Measurements from ENCODE around the gene ZIC5. TPM values are rescaled to one million over a fixed set of nuclear protein-coding genes. Genes with fewer than 3 reads are reported as not detected.

Gene ZIC5
- total and polyA plus RNA-seq, 2 of the 4 experiments (the other 2 are of a cell fraction): not detected

DNA sequence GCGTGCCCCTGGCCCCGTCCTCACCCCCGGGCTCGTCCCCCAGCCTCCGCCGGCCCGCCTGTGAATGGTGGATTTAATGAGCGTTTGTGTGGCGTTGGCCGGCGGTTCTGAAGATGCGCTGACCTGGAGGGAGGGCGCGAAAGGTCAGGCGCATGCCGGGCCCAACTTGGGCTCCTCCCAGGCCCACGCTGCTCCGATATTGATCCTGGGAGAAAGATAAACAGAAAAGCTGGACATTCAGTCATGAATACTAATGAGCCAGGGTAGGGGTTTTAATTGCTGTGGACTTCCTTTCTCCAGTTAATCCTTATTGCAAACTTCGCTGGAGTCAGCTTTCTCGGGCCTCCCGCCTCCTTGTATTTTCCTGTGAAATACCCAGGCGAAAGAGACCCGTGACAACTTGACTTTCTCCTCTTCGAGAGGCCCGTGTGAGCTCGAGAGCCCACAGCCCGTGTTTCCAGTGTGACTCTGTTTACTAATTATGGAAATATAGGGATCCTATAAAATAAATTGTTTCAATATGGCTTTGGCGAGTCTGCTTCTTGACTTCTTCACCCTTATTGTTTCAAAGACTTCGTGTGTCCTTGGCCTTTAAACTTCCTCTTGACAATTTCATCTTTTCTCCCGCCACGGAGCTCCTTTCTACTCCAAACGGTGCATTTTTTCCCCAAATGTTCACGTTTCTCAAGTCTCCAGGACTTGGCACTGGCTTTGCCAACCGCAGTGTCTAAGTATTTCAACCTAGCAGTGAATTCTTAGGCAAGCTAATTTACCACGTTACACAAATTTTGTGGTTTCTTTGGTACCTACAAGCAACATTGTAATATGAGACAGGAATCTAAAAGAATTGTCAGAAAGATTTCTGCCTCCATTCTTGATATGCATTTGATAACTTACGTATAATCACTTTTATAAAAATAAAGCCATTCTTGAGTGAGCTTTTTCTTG lies 20.5 kb upstream of the ZIC5 start:
- Histone ChIP-seq H3K27me3 (ENCODE audit: control insufficient read depth, insufficient read depth, low read length) (peaks cover 94% of the 10 kb centered on the region), H3K18ac (ENCODE audit: low read depth, low read length) (no peak overlapping the region), H3K56ac (ENCODE audit: extremely low read depth, insufficient read depth, low read length) (no peak overlapping the region), H2BK120ac (ENCODE audit: low read depth, low read length) (no peak overlapping the region), H2BK20ac (ENCODE audit: low read depth, low read length) (no peak overlapping the region), H3K23ac (ENCODE audit: low read depth, low read length) (no peak overlapping the region), H3K79me1 (ENCODE audit: low read depth in 1 of 2, low read length in 2 of 2) (no peaks in the 10 kb centered on the region), H2AK5ac (ENCODE audit: low read depth, low read length) (no peak overlapping the region), H4K5ac (ENCODE audit: low read depth, low read length) (no peak overlapping the region), H2BK15ac (ENCODE audit: low read depth, low read length) (no peak overlapping the region), H3K4me1 (ENCODE audit: control insufficient read depth, insufficient read depth, low read length) (no peaks in the 10 kb centered on the region), H3K4me2 (ENCODE audit: low read depth, low read length) (no peak overlapping the region), H3K4me3 (ENCODE audit: insufficient read depth, low read depth, low read length) (no peak overlapping the region), H3K9me3 (ENCODE audit: control insufficient read depth, insufficient read depth, low read length) (peaks cover 34% of the 10 kb centered on the region), H3K36me3 (ENCODE audit: control insufficient read depth, insufficient read depth, low read length) (no peaks in the 10 kb centered on the region), H4K91ac (ENCODE audit: insufficient read depth, low read depth, low read length) (no peak overlapping the region), H3K27ac (ENCODE audit: insufficient read depth, low read length) (no peak overlapping the region), H2AK9ac (replicated peaks; ENCODE audit: low read depth, low read length, poor library complexity) (no peak overlapping the region), H3K9me1 (ENCODE audit: insufficient read depth, low read length) (0 out of 2 replicates have a peak, but pooled peaks cover 3% of the 10 kb centered on the region), H3K9ac (ENCODE audit: low read depth, low read length) (no peak overlapping the region), H4K20me1 (ENCODE audit: insufficient read depth, low read length) (peaks cover 5% of the 10 kb centered on the region), H3K14ac (replicated peaks; ENCODE audit: low read depth, low read length) (no peak overlapping the region), H3K4ac (ENCODE audit: low read depth, low read length) (no peak overlapping the region), H2AFZ (replicated peaks; ENCODE audit: low read length, poor library complexity) (no peak overlapping the region), H2BK5ac (ENCODE audit: low read depth, low read length, poor library complexity, severe bottlenecking) (no peak overlapping the region), H4K8ac (ENCODE audit: low read depth in 2 of 2, low read length in 2 of 2) (no peak overlapping the region)
- in situ Hi-C loops (cut with MboI; ENCODE audit: low sequenced_read_pairs) (no loop called here), intact Hi-C loops (cut with micrococcal nuclease) (no loop called here), dilution Hi-C loops (cut with HindIII; ENCODE audit: low sequenced_read_pairs, unreplicated experiment) (no loop called here)
- ChIA-PET CTCF (no interaction called here), POLR2A (ENCODE audit: unreplicated experiment) (interaction anchor here (0.7 kb wide), 1 partner anchor 11 kb away, joined by 5 read pairs; no protein-coding TSS in a partner anchor)
- WGBS, 2 experiments (ENCODE audit: extremely low coverage in 2 of 2, insufficient read length in 1 of 2): 16% methylated on average over 5 of the region's 36 CpGs; no CpG with 5 or more reads in 1 of the 2 experiments
- TF ChIP-seq RCOR1 (IDR thresholded peaks at IDR 0.05; ENCODE audit: insufficient replicate concordance, low read length): no peak
- no peak for TF ChIP-seq MAZ (IDR thresholded peaks at IDR 0.05; ENCODE audit: borderline replicate concordance, low read depth, low read length)
- TF ChIP-seq POLR2A (IDR thresholded peaks at IDR 0.05; ENCODE audit: low read depth, low read length): no peak
- TF ChIP-seq MXI1 (IDR thresholded peaks at IDR 0.05; ENCODE audit: borderline replicate concordance, low read depth, low read length): no peak
- no peak for TF ChIP-seq RFX5 (IDR thresholded peaks at IDR 0.05; ENCODE audit: low read depth, low read length)
- TF ChIP-seq CEBPB (IDR thresholded peaks at IDR 0.05; ENCODE audit: low read depth, low read length): no peak
- TF ChIP-seq CHD1 (IDR thresholded peaks at IDR 0.05; ENCODE audit: low read depth, low read length): no peak
- TF ChIP-seq, protein P1, sequence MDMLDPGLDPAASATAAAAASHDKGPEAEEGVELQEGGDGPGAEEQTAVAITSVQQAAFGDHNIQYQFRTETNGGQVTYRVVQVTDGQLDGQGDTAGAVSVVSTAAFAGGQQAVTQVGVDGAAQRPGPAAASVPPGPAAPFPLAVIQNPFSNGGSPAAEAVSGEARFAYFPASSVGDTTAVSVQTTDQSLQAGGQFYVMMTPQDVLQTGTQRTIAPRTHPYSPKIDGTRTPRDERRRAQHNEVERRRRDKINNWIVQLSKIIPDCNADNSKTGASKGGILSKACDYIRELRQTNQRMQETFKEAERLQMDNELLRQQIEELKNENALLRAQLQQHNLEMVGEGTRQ (IDR thresholded peaks at IDR 0.05; ENCODE audit: low read depth, low read length): no peak
- TF ChIP-seq, protein P2, sequence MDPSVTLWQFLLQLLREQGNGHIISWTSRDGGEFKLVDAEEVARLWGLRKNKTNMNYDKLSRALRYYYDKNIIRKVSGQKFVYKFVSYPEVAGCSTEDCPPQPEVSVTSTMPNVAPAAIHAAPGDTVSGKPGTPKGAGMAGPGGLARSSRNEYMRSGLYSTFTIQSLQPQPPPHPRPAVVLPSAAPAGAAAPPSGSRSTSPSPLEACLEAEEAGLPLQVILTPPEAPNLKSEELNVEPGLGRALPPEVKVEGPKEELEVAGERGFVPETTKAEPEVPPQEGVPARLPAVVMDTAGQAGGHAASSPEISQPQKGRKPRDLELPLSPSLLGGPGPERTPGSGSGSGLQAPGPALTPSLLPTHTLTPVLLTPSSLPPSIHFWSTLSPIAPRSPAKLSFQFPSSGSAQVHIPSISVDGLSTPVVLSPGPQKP (IDR thresholded peaks at IDR 0.05; ENCODE audit: borderline replicate concordance, low read depth, low read length): no peak
- BruUV-seq (replicated peaks): no TSS peak
- ATAC-seq (ENCODE audit: low read depth) (no peak), DNase-seq (no peak)
